NB4 (cell line): Measurements from ENCODE around the gene KIF11.
A peak's percentile ranks its signal among the peaks of the same experiment; 100 is the strongest.

Experiments
- DNase-seq: peaks from one replicate; pipeline ENCODE4 v3.0.0; 2010; ENCODE audit warnings: low read depth
- H3K4me3 ChIP-seq: one replicate; pipeline ENCODE4 v1.5.1; 2011; ENCODE audit warnings: mild to moderate bottlenecking, low read depth, low read length, moderate library complexity
- MYC ChIP-seq: IDR thresholded peaks from 2 replicates; pipeline ENCODE4 v1.6.1; 2011; ENCODE audit warnings: low read depth, low read length
- POLR2A ChIP-seq: IDR thresholded peaks from 2 replicates; pipeline ENCODE4 v1.6.1; 2011; ENCODE audit warnings: mild to moderate bottlenecking; ENCODE audit not compliant: insufficient read length; ENCODE audit errors: extremely low read depth
- TF ChIP-seq, protein P1 (sequence below): IDR thresholded peaks from one replicate; pipeline ENCODE4 v1.5.1; 2012; ENCODE audit warnings: low read depth, low read length
- TF ChIP-seq, protein P2 (sequence below): IDR thresholded peaks from 2 replicates; pipeline ENCODE4 v1.6.1; 2011; ENCODE audit warnings: low read depth, low read length

The KIF11 gene

GRCh38 chr10:92592761-92593618 is at the start of gene KIF11:
KIF11 (plus strand) TSS chr10:92593130; CDS start chr10:92593376, 246 bp downstream.
- peak; percentile 99 for DNase-seq
- TF ChIP-seq MYC: peak; percentile 55
- TF ChIP-seq, protein P1, sequence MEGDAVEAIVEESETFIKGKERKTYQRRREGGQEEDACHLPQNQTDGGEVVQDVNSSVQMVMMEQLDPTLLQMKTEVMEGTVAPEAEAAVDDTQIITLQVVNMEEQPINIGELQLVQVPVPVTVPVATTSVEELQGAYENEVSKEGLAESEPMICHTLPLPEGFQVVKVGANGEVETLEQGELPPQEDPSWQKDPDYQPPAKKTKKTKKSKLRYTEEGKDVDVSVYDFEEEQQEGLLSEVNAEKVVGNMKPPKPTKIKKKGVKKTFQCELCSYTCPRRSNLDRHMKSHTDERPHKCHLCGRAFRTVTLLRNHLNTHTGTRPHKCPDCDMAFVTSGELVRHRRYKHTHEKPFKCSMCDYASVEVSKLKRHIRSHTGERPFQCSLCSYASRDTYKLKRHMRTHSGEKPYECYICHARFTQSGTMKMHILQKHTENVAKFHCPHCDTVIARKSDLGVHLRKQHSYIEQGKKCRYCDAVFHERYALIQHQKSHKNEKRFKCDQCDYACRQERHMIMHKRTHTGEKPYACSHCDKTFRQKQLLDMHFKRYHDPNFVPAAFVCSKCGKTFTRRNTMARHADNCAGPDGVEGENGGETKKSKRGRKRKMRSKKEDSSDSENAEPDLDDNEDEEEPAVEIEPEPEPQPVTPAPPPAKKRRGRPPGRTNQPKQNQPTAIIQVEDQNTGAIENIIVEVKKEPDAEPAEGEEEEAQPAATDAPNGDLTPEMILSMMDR: no peak
- TF ChIP-seq, protein P2, sequence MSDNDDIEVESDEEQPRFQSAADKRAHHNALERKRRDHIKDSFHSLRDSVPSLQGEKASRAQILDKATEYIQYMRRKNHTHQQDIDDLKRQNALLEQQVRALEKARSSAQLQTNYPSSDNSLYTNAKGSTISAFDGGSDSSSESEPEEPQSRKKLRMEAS: peak; percentile 73
- TF ChIP-seq POLR2A: peak; percentile 98
- peak within 1 kb of the TSS; percentile 97 for H3K4me3 ChIP-seq

- TF ChIP-seq MYC: 0 out of 2 replicates have a peak, but pooled peaks have one; percentile 27
- TF ChIP-seq POLR2A: no peak
- TF ChIP-seq, protein P2: peak; percentile 60
- no peak overlapping the region for H3K4me3 ChIP-seq
- DNase-seq: peak; percentile 89
These were observed 48.6 kb upstream of the KIF11 start for GRCh38 chr10:92544296-92544695.

- no peak for DNase-seq
- TF ChIP-seq MYC: no peak
- TF ChIP-seq, protein P2: no peak
- no peak for TF ChIP-seq POLR2A
- H3K4me3 ChIP-seq: no peak overlapping the region
These were observed 47.4 kb upstream of the KIF11 start for GRCh38 chr10:92545556-92545955.

GRCh38 chr10:92547676-92548075 is 45.3 kb upstream of the KIF11 start:
- TF ChIP-seq, protein P1: no peak
- TF ChIP-seq MYC: no peak
- no peak for TF ChIP-seq POLR2A
- TF ChIP-seq, protein P2: no peak
- H3K4me3 ChIP-seq: no peak overlapping the region
- DNase-seq: no peak

- no peak overlapping the region for H3K4me3 ChIP-seq
- no peak for DNase-seq
- TF ChIP-seq MYC (no peak), POLR2A (no peak)
- TF ChIP-seq, protein P1: no peak
- TF ChIP-seq, protein P2: no peak
These were observed 42.0 kb upstream of the KIF11 start for GRCh38 chr10:92550924-92551323.

DNA sequence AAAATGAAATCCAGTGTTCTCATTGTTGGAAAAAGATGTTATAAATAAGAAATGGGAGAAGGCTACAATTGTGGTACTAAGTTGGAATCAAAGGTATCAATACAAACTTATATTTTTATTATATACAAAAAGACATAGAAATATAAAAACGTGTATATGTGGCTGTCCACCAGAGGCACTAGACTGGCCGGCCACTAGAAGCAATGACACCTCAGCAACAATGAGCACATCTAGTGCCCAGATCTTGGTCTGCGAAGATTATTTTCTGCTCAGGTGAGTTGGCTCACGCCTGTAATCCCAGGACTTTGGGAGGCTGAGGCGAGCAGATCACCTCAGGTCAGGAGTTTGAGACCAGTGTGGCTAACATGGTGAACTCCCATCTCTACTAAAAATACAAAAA is 40.6 kb upstream of the KIF11 start:
- TF ChIP-seq, protein P2: no peak
- TF ChIP-seq MYC: no peak
- no peak for TF ChIP-seq POLR2A
- TF ChIP-seq, protein P1: peak; percentile 29
- H3K4me3 ChIP-seq: no peak overlapping the region
- DNase-seq: peak; percentile 25
